GM18511 (cell line): ENCODE data around the gene TP53.
A peak's percentile ranks its signal among the peaks of the same experiment; 100 is the strongest.
"Not testable (repeated sequence)": the region's sequence is repeated elsewhere in the genome, so short reads cannot be mapped to it uniquely, and the experiment has no call there.

ENCODE experiments used
- ATAC-seq: cut with Tn5 transposase; IDR thresholded peaks from one replicate; pipeline ENCODE4 v1.9.1; 2021; ENCODE audit warnings: mild to moderate bottlenecking, moderate library complexity; ENCODE audit not compliant: unreplicated experiment

The TP53 gene

GRCh38 chr17:7634384-7634783 is 52.9 kb downstream of the TP53 start:
- no peak for ATAC-seq

GRCh38 chr17:7633093-7633492 is 54.2 kb downstream of the TP53 start:
- no peak for ATAC-seq

GRCh38 chr17:7632492-7632894 is 54.8 kb downstream of the TP53 start:
- no peak for ATAC-seq

- ATAC-seq, result no peak
These were observed 55.6 kb downstream of the TP53 start for GRCh38 chr17:7631398-7632380.

- no peak for ATAC-seq
These were observed 57.2 kb downstream of the TP53 start, which contains the start of gene SHBG for GRCh38 chr17:7629939-7630571. Gene SHBG, plus strand, starts transcription at chr17:7630135. Its CDS starts 38 bp downstream, at chr17:7630173.

GRCh38 chr17:7627250-7628121 is 59.8 kb downstream of the TP53 start, which contains the start of gene SAT2:
Gene SAT2, minus strand, starts transcription at chr17:7627821. Its CDS starts 186 bp downstream, at chr17:7627635.
- ATAC-seq, result peak; percentile 94

- no peak for ATAC-seq
These were observed 60.4 kb downstream of the TP53 start for GRCh38 chr17:7626956-7627249.

- no peak for ATAC-seq
These were observed 61.0 kb downstream of the TP53 start for GRCh38 chr17:7626307-7626706.

- ATAC-seq, result not testable (repeated sequence)
These were observed 61.5 kb downstream of the TP53 start for GRCh38 chr17:7625749-7626148.

GRCh38 chr17:7623661-7624060 is 63.6 kb downstream of the TP53 start:
- no peak for ATAC-seq

- ATAC-seq, result no peak
These were observed 66.5 kb downstream of the TP53 start for GRCh38 chr17:7620835-7621234.

- no peak for ATAC-seq
These were observed 68.7 kb downstream of the TP53 start for GRCh38 chr17:7618608-7619007.
